GM12892 (cell line): ENCODE measurements around the gene LCN6.

ENCODE experiments used
- POLR2A ChIP-seq: IDR thresholded peaks from 2 replicates; pipeline ENCODE4 v1.6.1; 2011; ENCODE audit warnings: low read depth, low read length, control low read depth
- POLR2AphosphoS5 ChIP-seq: IDR thresholded peaks from 2 replicates; pipeline ENCODE4 v1.6.1; 2011; ENCODE audit warnings: low read depth, low read length, control low read depth
- TAF1 ChIP-seq: IDR thresholded peaks from 2 replicates; pipeline ENCODE4 v1.6.1; 2011; ENCODE audit warnings: low read depth, mild to moderate bottlenecking, control low read depth, low read length, borderline replicate concordance

DNA sequence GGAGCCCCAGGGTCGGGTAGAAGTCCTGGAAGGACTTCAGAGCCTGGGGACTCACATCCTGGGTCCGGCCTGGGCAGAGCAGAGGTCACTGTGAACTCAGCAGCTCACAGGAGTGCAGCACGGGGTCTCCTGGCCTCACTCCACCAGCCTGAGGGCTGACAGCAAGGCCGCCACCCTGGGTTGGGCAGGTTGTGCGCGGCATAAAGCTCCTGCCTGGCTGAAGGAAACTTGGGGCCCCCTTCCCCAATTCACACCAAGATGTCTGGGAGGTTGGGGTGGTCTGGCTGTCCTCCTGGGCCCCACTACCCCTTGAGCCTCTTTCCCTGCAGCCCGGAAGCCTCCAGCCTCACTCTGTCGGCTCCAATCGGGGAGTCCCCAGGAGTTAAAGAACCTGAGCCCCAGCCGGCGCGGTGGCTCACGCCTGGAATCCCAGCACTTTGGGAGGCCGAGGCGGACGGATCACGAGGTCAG, 13.9 kb upstream of the LCN6 start:
- TF ChIP-seq POLR2AphosphoS5: no peak
- TF ChIP-seq POLR2A: no peak
- no peak for TF ChIP-seq TAF1
